ENCODE data around the gene KRTAP10-12. TPM values are rescaled to one million over a fixed set of nuclear protein-coding genes. Genes with fewer than 3 reads are reported as not detected.

KRTAP10-12 gene
- total RNA-seq, 1 experiment from 2014 or later, result not detected

GRCh38 chr21:44703731-44704635 lies 7.0 kb downstream of the KRTAP10-12 start:
- H3K4me3 ChIP-seq (ENCODE audit: low read length), result no peak overlapping the region
- H3K36me3 ChIP-seq (ENCODE audit: low read depth, low read length), result no peaks in the 10 kb centered on the region
- no peaks in the 10 kb centered on the region for H3K27me3 ChIP-seq (ENCODE audit: low read length)
- H2AFZ ChIP-seq (ENCODE audit: low read length), result no peak overlapping the region
- intact Hi-C loops (cut with micrococcal nuclease), result no loop called here
- H3K9me3 ChIP-seq (ENCODE audit: low read length), result no peaks in the 10 kb centered on the region
- ATAC-seq (no peak), DNase-seq (no peak)
- H3K79me2 ChIP-seq (ENCODE audit: low read length), result no peaks in the 10 kb centered on the region
- no peak overlapping the region for H3K27ac ChIP-seq (ENCODE audit: low read length)
- 0 out of 2 replicates have a peak, but pooled peaks cover under 1% of the 10 kb centered on the region for H3K4me1 ChIP-seq (ENCODE audit: insufficient read depth, low read length)
- TF ChIP-seq EZH2 (IDR thresholded peaks at IDR 0.05; ENCODE audit: low read length, unreplicated experiment) (no peak), CTCF (conservative IDR thresholded peaks at IDR 0.05; ENCODE audit: low read depth, low read length) (no peak), EZH2phosphoT487 (IDR thresholded peaks at IDR 0.05; ENCODE audit: borderline replicate concordance, low read length) (no peak)
- CTCF ChIA-PET, result no interaction called here
- H3K9ac ChIP-seq (ENCODE audit: low read length), result no peak overlapping the region
- BruUV-seq (replicated peaks), result no TSS peak
- H3F3A ChIP-seq (ENCODE audit: low read length, unreplicated experiment), result no peaks in the 10 kb centered on the region
- POLR2A ChIA-PET (ENCODE audit: unreplicated experiment), result interaction anchor here (0.6 kb wide), 1 partner anchor 37 kb away, joined by 3 read pairs; the partner anchor contains the start of gene KRTAP12-2
- no peak overlapping the region for H3K4me2 ChIP-seq (ENCODE audit: low read length)
- no peaks in the 10 kb centered on the region for H4K20me1 ChIP-seq (ENCODE audit: low read length)
- no peaks in the 10 kb centered on the region for H3K9me2 ChIP-seq (replicated peaks; ENCODE audit: low read length)

- Histone ChIP-seq H3K27ac (ENCODE audit: low read length) (no peak overlapping the region), H4K20me1 (ENCODE audit: low read length) (no peaks in the 10 kb centered on the region), H3K4me3 (ENCODE audit: low read length) (no peak overlapping the region), H3K27me3 (ENCODE audit: low read length) (no peaks in the 10 kb centered on the region), H3K9me2 (replicated peaks; ENCODE audit: low read length) (no peaks in the 10 kb centered on the region), H3K4me2 (ENCODE audit: low read length) (no peak overlapping the region), H3K9ac (ENCODE audit: low read length) (no peak overlapping the region), H3F3A (ENCODE audit: low read length, unreplicated experiment) (no peaks in the 10 kb centered on the region), H3K9me3 (ENCODE audit: low read length) (no peaks in the 10 kb centered on the region), H2AFZ (ENCODE audit: low read length) (no peak overlapping the region), H3K4me1 (ENCODE audit: insufficient read depth, low read length) (peaks cover 7% of the 10 kb centered on the region; the same call in 1 of the 2 replicates), H3K36me3 (ENCODE audit: low read depth, low read length) (no peaks in the 10 kb centered on the region), H3K79me2 (ENCODE audit: low read length) (no peaks in the 10 kb centered on the region)
- CTCF ChIA-PET, result no interaction called here
- TF ChIP-seq EZH2phosphoT487 (IDR thresholded peaks at IDR 0.05; ENCODE audit: borderline replicate concordance, low read length) (no peak), EZH2 (IDR thresholded peaks at IDR 0.05; ENCODE audit: low read length, unreplicated experiment) (no peak), CTCF (conservative IDR thresholded peaks at IDR 0.05; ENCODE audit: low read depth, low read length) (no peak)
- ATAC-seq (no peak), DNase-seq (no peak)
- BruUV-seq (replicated peaks), result no TSS peak
- POLR2A ChIA-PET (ENCODE audit: unreplicated experiment), result no interaction called here
- intact Hi-C loops (cut with micrococcal nuclease), result no loop called here
Observed at GRCh38 chr21:44704636-44705001, 7.6 kb downstream of the KRTAP10-12 start.
